ENCODE results near the gene RAB42. TPM values are rescaled to one million over a fixed set of nuclear protein-coding genes. Genes with fewer than 3 reads are reported as not detected.
"Not testable (repeated sequence)": the region's sequence is repeated elsewhere in the genome, so short reads cannot be mapped to it uniquely, and the experiment has no call there.

Gene RAB42
- total RNA-seq, 1 experiment from 2014 or later = 13.2 TPM

DNA sequence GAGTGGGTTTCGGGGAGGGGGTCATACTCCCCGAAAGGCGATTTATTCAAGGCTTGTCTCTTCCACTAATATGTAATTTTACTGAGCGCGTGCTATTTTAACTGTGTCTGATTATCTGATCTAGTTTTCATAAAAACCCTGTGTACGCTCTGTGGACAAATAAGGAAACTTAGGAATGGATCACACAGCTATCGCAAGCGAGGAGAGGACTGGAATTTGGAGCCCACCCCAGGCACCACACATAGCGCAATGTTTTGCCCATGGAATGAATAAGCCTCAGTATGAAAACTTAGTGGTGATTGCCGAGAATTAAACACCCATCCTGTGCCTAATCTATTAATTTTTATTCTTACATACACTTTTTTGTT lies 9.8 kb upstream of the RAB42 start:
- H3K27ac Mint-ChIP-seq = peak overlapping the region in 2 of 3 experiments; percentile 7 to 92; a peak in 3 of 7 replicates
- H3K9ac ChIP-seq (ENCODE audit: extremely low read depth, insufficient read length, low read length) = peak overlapping the region; percentile 32
- peak overlapping the region; percentile 90 to 96 for H3K4me3 Mint-ChIP-seq

DNA sequence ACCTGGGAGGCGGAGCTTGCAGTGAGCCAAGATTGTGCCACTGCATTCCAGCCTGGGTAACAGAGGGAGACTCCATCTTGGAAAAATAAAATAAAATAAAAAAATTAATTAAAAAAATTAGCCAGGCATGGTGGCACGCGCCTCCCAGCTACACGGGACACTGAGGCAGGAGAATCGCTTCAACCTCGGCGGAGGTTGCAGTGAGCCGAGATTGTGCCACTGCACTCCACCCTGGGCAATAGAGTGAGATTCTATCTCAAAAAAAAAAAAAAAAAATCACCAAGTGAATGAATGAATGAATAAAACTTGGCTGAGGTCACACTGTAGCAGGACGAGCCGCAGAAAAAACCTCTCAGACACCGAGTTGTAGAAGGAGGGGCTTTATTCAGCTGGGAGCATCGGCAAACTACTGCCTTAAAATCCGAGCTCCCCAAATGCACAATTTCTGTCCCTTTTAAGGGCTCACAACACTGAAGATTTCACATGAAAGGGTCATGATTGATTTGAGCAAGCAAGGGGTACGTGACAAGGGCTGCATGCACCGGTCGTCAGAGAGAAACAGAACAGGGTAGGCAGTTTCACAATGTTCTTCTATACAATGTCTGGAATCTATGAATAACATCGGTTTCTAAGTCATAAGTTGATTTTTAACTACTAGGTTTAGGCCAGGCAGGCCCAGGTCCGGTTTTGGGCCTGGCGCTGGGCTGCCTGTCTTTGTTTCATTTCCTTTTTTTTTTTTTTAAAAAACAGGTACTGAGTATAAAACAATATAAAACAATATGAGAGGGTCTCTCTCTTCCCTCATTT lies 5.3 kb upstream of the RAB42 start:
- not testable (repeated sequence) for H3K9me3 ChIP-seq (ENCODE audit: control insufficient read depth, low read depth, low read length); H3K4me3 Mint-ChIP-seq; H3K4ac ChIP-seq (ENCODE audit: low read depth, low read length); H3K27me3 Mint-ChIP-seq (ENCODE audit: low read depth); H3K27ac Mint-ChIP-seq; H3K14ac ChIP-seq (ENCODE audit: insufficient read depth, low read length); H3K4me2 ChIP-seq (ENCODE audit: insufficient read depth, insufficient read length, low read length); H3K9me3 Mint-ChIP-seq; H4K91ac ChIP-seq (ENCODE audit: insufficient read length, low read depth, low read length); H2AFZ ChIP-seq (ENCODE audit: low read length); H4K8ac ChIP-seq (replicated peaks; ENCODE audit: insufficient read length, low read depth, low read length); H2BK5ac ChIP-seq (ENCODE audit: insufficient read length, low read length); H4K20me1 ChIP-seq (ENCODE audit: control insufficient read depth, insufficient read depth, insufficient read length); H3K79me1 ChIP-seq (ENCODE audit: insufficient read depth, low read depth, low read length, poor library complexity, severe bottlenecking); DNase-seq; H3T11ph ChIP-seq (ENCODE audit: low read length); H2BK120ac ChIP-seq (ENCODE audit: low read depth, low read length, poor library complexity, severe bottlenecking); H2AK5ac ChIP-seq (ENCODE audit: insufficient read length, low read length); H3K4me1 ChIP-seq (ENCODE audit: insufficient read depth, low read length); H4K5ac ChIP-seq (ENCODE audit: insufficient read length, low read depth, low read length); H3K9ac ChIP-seq (ENCODE audit: extremely low read depth, insufficient read length, low read length); H2BK12ac ChIP-seq (ENCODE audit: insufficient read length, low read depth, low read length); H3K79me2 ChIP-seq (ENCODE audit: insufficient read depth, low read length); H2BK15ac ChIP-seq (ENCODE audit: low read depth, low read length); H3K27ac ChIP-seq (ENCODE audit: insufficient read length, low read depth, low read length); H3K23ac ChIP-seq (ENCODE audit: insufficient read length, low read depth, low read length); H3K18ac ChIP-seq (ENCODE audit: insufficient read length, low read depth, low read length); H2BK20ac ChIP-seq (ENCODE audit: low read depth, low read length, poor library complexity, severe bottlenecking); H3K23me2 ChIP-seq (ENCODE audit: insufficient read length, low read depth, low read length, poor library complexity, severe bottlenecking); H3K27me3 ChIP-seq (ENCODE audit: insufficient read depth, low read length); H3K36me3 Mint-ChIP-seq (ENCODE audit: insufficient read depth in 1 of 3, low read depth in 3 of 3); H3K56ac ChIP-seq (ENCODE audit: insufficient read length, low read depth, low read length)
- WGBS (ENCODE audit: extremely low coverage, insufficient read length, low lambda C conversion rate) = no CpG with 5 or more reads among the region's 19 CpGs
- peaks cover 21 to 23% of the 10 kb centered on the region in 2 experiments for H3K4me1 Mint-ChIP-seq

More for the DNA sequence above, 9.8 kb upstream of the RAB42 start:
- H3K4me2 ChIP-seq (ENCODE audit: insufficient read depth, insufficient read length, low read length) = peak overlapping the region; percentile 98
- no peak overlapping the region for H2BK15ac ChIP-seq (ENCODE audit: low read depth, low read length)
- H3K79me1 ChIP-seq (ENCODE audit: insufficient read depth, low read depth, low read length, poor library complexity, severe bottlenecking) = no peaks in the 10 kb centered on the region
- WGBS (ENCODE audit: extremely low coverage, insufficient read length, low lambda C conversion rate) = no CpG with 5 or more reads among the region's 10 CpGs
- H4K8ac ChIP-seq (replicated peaks; ENCODE audit: insufficient read length, low read depth, low read length) = no peak overlapping the region
- Mint-ChIP-seq H3K36me3 (ENCODE audit: insufficient read depth in 1 of 3, low read depth in 3 of 3) (peaks cover 30 to 40% (median 38%) of the 10 kb centered on the region in 3 experiments), H3K9me3 (no peaks in the 10 kb centered on the region; a peak in 1 of 5 replicates), H3K27me3 (ENCODE audit: low read depth) (0 out of 2 replicates have a peak, but pooled peaks cover 3% of the 10 kb centered on the region), H3K4me1 (peaks cover 25 to 28% of the 10 kb centered on the region in 2 experiments)
- DNase-seq = no peak
- H3T11ph ChIP-seq (ENCODE audit: low read length) = no peak overlapping the region
- H4K20me1 ChIP-seq (ENCODE audit: control insufficient read depth, insufficient read depth, insufficient read length) = no peaks in the 10 kb centered on the region
- H4K5ac ChIP-seq (ENCODE audit: insufficient read length, low read depth, low read length) = no peak overlapping the region
- H3K27ac ChIP-seq (ENCODE audit: insufficient read length, low read depth, low read length) = no peak overlapping the region
- H2AK5ac ChIP-seq (ENCODE audit: insufficient read length, low read length) = no peak overlapping the region
- no peak overlapping the region for H2BK5ac ChIP-seq (ENCODE audit: insufficient read length, low read length)
- no peak overlapping the region for H2BK120ac ChIP-seq (ENCODE audit: low read depth, low read length, poor library complexity, severe bottlenecking)
- peaks cover 16% of the 10 kb centered on the region; the same call in 1 of the 2 replicates for H3K79me2 ChIP-seq (ENCODE audit: insufficient read depth, low read length)
- H3K4me1 ChIP-seq (ENCODE audit: insufficient read depth, low read length) = no peaks in the 10 kb centered on the region
- H2BK12ac ChIP-seq (ENCODE audit: insufficient read length, low read depth, low read length) = no peak overlapping the region
- no peak overlapping the region for H3K14ac ChIP-seq (ENCODE audit: insufficient read depth, low read length)
- TF ChIP-seq CTCF (conservative IDR thresholded peaks at IDR 0.05) = no peak
- no peak overlapping the region for H2AFZ ChIP-seq (ENCODE audit: low read length)
- no peak overlapping the region for H3K56ac ChIP-seq (ENCODE audit: insufficient read length, low read depth, low read length)
- no peak overlapping the region for H4K91ac ChIP-seq (ENCODE audit: insufficient read length, low read depth, low read length)
- H3K9me3 ChIP-seq (ENCODE audit: control insufficient read depth, low read depth, low read length) = no peaks in the 10 kb centered on the region
- no peak overlapping the region for H3K4ac ChIP-seq (ENCODE audit: low read depth, low read length)
- peaks cover 17% of the 10 kb centered on the region for H3K23me2 ChIP-seq (ENCODE audit: insufficient read length, low read depth, low read length, poor library complexity, severe bottlenecking)
- H3K27me3 ChIP-seq (ENCODE audit: insufficient read depth, low read length) = no peaks in the 10 kb centered on the region
- H3K18ac ChIP-seq (ENCODE audit: insufficient read length, low read depth, low read length) = no peak overlapping the region
- H2BK20ac ChIP-seq (ENCODE audit: low read depth, low read length, poor library complexity, severe bottlenecking) = no peak overlapping the region
- H3K23ac ChIP-seq (ENCODE audit: insufficient read length, low read depth, low read length) = no peak overlapping the region

Data from H9 (cell line).